ENCODE measurements around the gene GALNT7.

DNA sequence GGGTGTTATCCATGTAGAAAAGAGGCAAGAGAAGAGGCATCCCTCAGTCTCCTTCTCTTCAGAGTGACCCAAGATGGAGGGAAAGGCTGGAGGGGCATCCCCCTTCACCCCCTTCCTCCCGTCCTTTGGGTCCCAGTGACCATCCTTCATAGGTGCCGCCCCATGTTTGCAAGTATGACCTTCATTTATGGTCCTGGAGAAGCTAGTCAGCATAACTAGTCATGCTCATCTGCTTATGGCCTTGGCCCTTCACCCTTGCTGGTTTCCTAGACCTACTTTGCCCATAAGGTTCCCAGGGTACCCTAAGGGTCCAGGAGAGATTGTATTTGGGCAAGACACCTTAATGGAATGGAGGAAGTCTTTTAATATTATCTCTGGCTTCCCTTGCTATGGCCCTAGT is 118.9 kb downstream of the GALNT7 start:
- TF ChIP-seq, protein P1, sequence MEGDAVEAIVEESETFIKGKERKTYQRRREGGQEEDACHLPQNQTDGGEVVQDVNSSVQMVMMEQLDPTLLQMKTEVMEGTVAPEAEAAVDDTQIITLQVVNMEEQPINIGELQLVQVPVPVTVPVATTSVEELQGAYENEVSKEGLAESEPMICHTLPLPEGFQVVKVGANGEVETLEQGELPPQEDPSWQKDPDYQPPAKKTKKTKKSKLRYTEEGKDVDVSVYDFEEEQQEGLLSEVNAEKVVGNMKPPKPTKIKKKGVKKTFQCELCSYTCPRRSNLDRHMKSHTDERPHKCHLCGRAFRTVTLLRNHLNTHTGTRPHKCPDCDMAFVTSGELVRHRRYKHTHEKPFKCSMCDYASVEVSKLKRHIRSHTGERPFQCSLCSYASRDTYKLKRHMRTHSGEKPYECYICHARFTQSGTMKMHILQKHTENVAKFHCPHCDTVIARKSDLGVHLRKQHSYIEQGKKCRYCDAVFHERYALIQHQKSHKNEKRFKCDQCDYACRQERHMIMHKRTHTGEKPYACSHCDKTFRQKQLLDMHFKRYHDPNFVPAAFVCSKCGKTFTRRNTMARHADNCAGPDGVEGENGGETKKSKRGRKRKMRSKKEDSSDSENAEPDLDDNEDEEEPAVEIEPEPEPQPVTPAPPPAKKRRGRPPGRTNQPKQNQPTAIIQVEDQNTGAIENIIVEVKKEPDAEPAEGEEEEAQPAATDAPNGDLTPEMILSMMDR (IDR thresholded peaks at IDR 0.05) = no peak
- TF ChIP-seq POLR2A (IDR thresholded peaks at IDR 0.05) = no peak
